T-cell (primary cell): ENCODE measurements around the gene KLHL42. TPM values are rescaled to one million over a fixed set of nuclear protein-coding genes. Genes with fewer than 3 reads are reported as not detected.

Experiments
- ATAC-seq, 4 experiments: fragments of 200-7000 bp in 3 of 4; fragments of 150-1000 bp in 1 of 4; cut with Tn5 transposase; replicated peaks in 1 of 4; 1 replicate in 3 of 4; 2 replicates in 1 of 4; pipeline ENCODE4 v1.10.0; 2021; ENCODE audit warnings: moderate library complexity in 3 of 4, mild to moderate bottlenecking in 2 of 4, moderate number of reproducible peaks in 1 of 4
- CTCF ChIA-PET, 2 donors: fragments of 300-600 bp; sonication (Branson Sonifier 250); formaldehyde crosslinking; loops; one replicate each; lab custom pipeline; 2022; ENCODE audit warnings: antibody characterized with exemption in 2 of 2; lab: Charles Lee
- POLR2A ChIA-PET, 2 donors: fragments of 300-600 bp; sonication (Branson Sonifier 250); formaldehyde crosslinking; loops; one replicate each; lab custom pipeline; 2022; ENCODE audit warnings: antibody characterized with exemption in 2 of 2; lab: Charles Lee
- DNase-seq, 35 experiments: peaks; one replicate each; pipeline versions ENCODE4 v3.0.0 to v3.0.0-alpha.2; 2013 to 2023
- H3K27ac ChIP-seq: one replicate; pipeline ENCODE4 v1.5.1; 2013; ENCODE audit warnings: low read length
- H3K27me3 ChIP-seq, 2 experiments: replicated peaks in 1 of 2; 1 replicate in 1 of 2; 2 replicates in 1 of 2; pipeline versions ENCODE4 v1.6.1 to v1.7.0; 2013; ENCODE audit warnings: low read length in 1 of 2, mixed read lengths in 1 of 2; ENCODE audit not compliant: control insufficient read depth in 2 of 2, insufficient read depth in 2 of 2; ENCODE audit errors: extremely low read depth in 1 of 2
- H3K36me3 ChIP-seq, 2 donors: 1 replicate in 1 of 2; 2 replicates in 1 of 2; pipeline versions ENCODE4 v1.6.1 to v1.7.0; 2013; ENCODE audit warnings: low read length in 1 of 2; ENCODE audit not compliant: control insufficient read depth in 2 of 2, insufficient read depth in 1 of 2; ENCODE audit errors: extremely low read depth in 1 of 2
- H3K4me1 ChIP-seq, 2 experiments: 1 replicate in 1 of 2; 2 replicates in 1 of 2; pipeline versions ENCODE4 v1.6.1 to v1.7.0; 2013; ENCODE audit warnings: low read length in 2 of 2, mixed read lengths in 1 of 2; ENCODE audit not compliant: insufficient read depth in 2 of 2, control insufficient read depth in 1 of 2; ENCODE audit errors: extremely low read depth in 1 of 2
- H3K4me3 ChIP-seq, 2 donors: 1 replicate in 1 of 2; 2 replicates in 1 of 2; pipeline versions ENCODE4 v1.5.1 to v1.7.0; 2013; ENCODE audit warnings: mild to moderate bottlenecking in 2 of 2, low read length in 1 of 2, moderate library complexity in 1 of 2; ENCODE audit not compliant: control insufficient read depth in 1 of 2; ENCODE audit errors: extremely low read depth in 1 of 2
- H3K9me3 ChIP-seq: 2 replicates; pipeline ENCODE4 v1.7.0; 2013
- H3K27ac Mint-ChIP-seq, 2 donors: one replicate each; pipeline ENCODE4 v1.8.0; 2020 to 2021; ENCODE audit warnings: mild to moderate bottlenecking in 2 of 2, mixed read lengths in 2 of 2
- H3K27me3 Mint-ChIP-seq, 2 donors: one replicate each; pipeline ENCODE4 v1.8.0; 2021 to 2022; ENCODE audit warnings: mixed read lengths in 2 of 2
- H3K36me3 Mint-ChIP-seq: one replicate; pipeline ENCODE4 v1.8.0; 2021; ENCODE audit warnings: mixed read lengths
- H3K4me1 Mint-ChIP-seq, 3 donors: one replicate each; pipeline ENCODE4 v1.8.0; 2020 to 2022; ENCODE audit warnings: mixed read lengths in 3 of 3, mild to moderate bottlenecking in 1 of 3
- H3K4me3 Mint-ChIP-seq, 3 donors: one replicate each; pipeline ENCODE4 v1.8.0; 2020 to 2022; ENCODE audit warnings: mild to moderate bottlenecking in 3 of 3, mixed read lengths in 3 of 3, moderate library complexity in 3 of 3
- H3K9me3 Mint-ChIP-seq, 3 donors: one replicate each; pipeline ENCODE4 v1.8.0; 2020 to 2022; ENCODE audit warnings: mixed read lengths in 3 of 3
- WGBS: methylation state at CpG from one replicate; pipeline ENCODE4 v1.1.5; 2013; ENCODE audit warnings: missing lambda C conversion rate; ENCODE audit not compliant: insufficient coverage; 5-methylcytosine and 5-hydroxymethylcytosine counted together
- total RNA-seq, 35 experiments: library from RNA in 6 of 35; stranded (reverse) in 6 of 35; fragments of 120-200 nt in 1 of 35; gene quantifications; one replicate each; pipeline versions ENCODE4 v1.2.1 to v1.2.4 and lab custom pipeline; 2013 to 2026

Gene KLHL42
- total RNA-seq, 5 donors from 2014 or later (not counting 1 experiment from before 2014, with no cell fraction given), result 16.5 to 28.0 (median 21.0) TPM

DNA sequence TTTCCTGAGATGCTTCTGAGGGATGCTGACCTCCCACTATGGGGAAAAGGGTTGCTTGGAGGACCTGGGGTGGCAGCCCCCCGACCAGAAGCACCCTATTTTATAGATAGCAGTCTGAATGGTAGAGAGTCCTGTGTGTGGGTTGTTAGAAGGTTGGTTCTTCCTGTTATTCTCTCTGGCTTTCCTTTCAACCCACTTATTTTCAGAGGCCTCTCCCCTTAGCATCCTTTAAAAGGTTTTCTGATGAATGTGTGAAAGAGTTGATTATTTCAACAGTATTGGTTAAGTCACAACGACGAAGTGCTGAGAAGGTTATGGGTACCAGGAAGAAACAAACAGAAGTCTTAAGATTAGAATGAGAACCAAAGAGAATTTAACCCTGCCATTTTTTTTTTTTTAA lies 20.8 kb downstream of the KLHL42 start:
- ChIA-PET POLR2A (interaction anchor here in 1 of 2 donors (1.0 kb wide), 1 partner anchor 21 kb away, joined by 3 read pairs; no protein-coding TSS in a partner anchor), CTCF (interaction anchor here in 1 of 2 donors (0.7 to 1.7 kb wide), 2 partner anchors 21 to 67 kb away, joined by 3 to 5 read pairs; no protein-coding TSS in a partner anchor)
- peaks cover 18 to 43% (median 25%) of the 10 kb centered on the region in 3 donors for H3K4me1 Mint-ChIP-seq
- Histone ChIP-seq H3K4me3 (no peak overlapping the region), H3K27me3 (no peaks in the 10 kb centered on the region), H3K4me1 (peaks cover 9 to 14% of the 10 kb centered on the region in 2 experiments), H3K36me3 (peaks cover 0 to 18% of the 10 kb centered on the region in 2 donors), H3K27ac (no peak overlapping the region), H3K9me3 (no peaks in the 10 kb centered on the region)
- peak overlapping the region in 1 of 3 donors; percentile 7 for H3K4me3 Mint-ChIP-seq
- H3K27ac Mint-ChIP-seq, result peak overlapping the region; percentile 68 to 90
- H3K27me3 Mint-ChIP-seq, result no peaks in the 10 kb centered on the region
- H3K9me3 Mint-ChIP-seq, result no peaks in the 10 kb centered on the region
- ATAC-seq (peak; percentile 43 to 79 (median 62)), DNase-seq (no peak)
- H3K36me3 Mint-ChIP-seq, result peaks cover 22% of the 10 kb centered on the region
- WGBS, result no CpG with 5 or more reads among the region's 3 CpGs

DNA sequence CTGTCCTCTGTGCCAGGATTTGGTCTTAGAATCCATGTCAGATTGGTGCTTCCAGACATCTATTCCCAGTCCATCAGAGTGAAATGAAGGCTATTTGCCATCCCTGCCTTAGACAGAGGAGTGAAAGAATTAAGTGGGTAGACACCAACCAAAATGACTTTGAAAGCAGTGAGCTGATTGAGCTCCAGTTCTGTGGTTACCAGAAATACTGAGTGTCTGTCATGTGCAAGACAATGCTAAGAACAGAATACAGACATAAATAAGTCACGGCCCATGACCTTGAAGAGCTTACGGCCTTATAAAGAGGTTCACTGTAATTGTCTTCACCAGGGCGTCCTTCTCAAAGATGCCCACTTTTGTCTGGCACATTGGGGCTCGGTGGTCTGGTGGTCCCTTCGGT lies 21.6 kb downstream of the KLHL42 start:
- Mint-ChIP-seq H3K9me3 (no peaks in the 10 kb centered on the region), H3K4me1 (peaks cover 26 to 52% (median 31%) of the 10 kb centered on the region in 3 donors), H3K4me3 (no peak overlapping the region), H3K27me3 (no peaks in the 10 kb centered on the region), H3K27ac (peak overlapping the region; percentile 68 to 79), H3K36me3 (peaks cover 22% of the 10 kb centered on the region)
- ATAC-seq (no peak), DNase-seq (no peak)
- H3K4me3 ChIP-seq, result no peak overlapping the region
- H3K9me3 ChIP-seq, result no peaks in the 10 kb centered on the region
- ChIA-PET POLR2A (no interaction called here), CTCF (interaction anchor here in 1 of 2 donors (0.7 to 1.1 kb wide), 2 partner anchors 20 to 68 kb away, joined by 3 read pairs; no protein-coding TSS in a partner anchor)
- H3K27ac ChIP-seq, result no peak overlapping the region
- peaks cover 0 to 14% of the 10 kb centered on the region in 2 donors for H3K36me3 ChIP-seq
- H3K4me1 ChIP-seq, result peaks cover 10 to 19% of the 10 kb centered on the region in 2 experiments
- 94% methylated on average over 5 of the region's 5 CpGs for WGBS
- H3K27me3 ChIP-seq, result no peaks in the 10 kb centered on the region

DNA sequence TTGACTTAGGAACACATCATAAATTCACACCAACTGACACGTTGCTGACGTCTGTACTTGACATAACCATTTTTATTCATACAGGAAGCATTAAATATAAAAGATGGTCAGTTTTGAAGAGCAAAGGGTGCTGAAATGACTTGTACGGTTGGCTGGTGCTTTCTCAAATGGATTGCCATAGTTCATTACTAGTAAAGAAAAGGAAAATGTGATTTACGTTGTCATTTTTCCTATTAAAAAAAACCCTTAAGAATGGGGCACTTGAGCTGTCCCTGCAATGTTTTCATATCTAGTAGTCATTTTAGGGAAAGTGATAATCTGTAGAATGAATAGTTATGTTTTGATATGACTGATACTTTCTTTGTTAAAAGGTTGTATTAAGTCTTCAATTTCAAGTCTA lies 22.5 kb downstream of the KLHL42 start:
- Histone ChIP-seq H3K27me3 (no peaks in the 10 kb centered on the region), H3K36me3 (peaks cover 0 to 9% of the 10 kb centered on the region in 2 donors), H3K27ac (no peak overlapping the region), H3K9me3 (no peaks in the 10 kb centered on the region), H3K4me1 (peaks cover 18 to 25% of the 10 kb centered on the region in 2 experiments), H3K4me3 (no peak overlapping the region)
- Mint-ChIP-seq H3K4me1 (peaks cover 33 to 59% (median 40%) of the 10 kb centered on the region in 3 donors), H3K9me3 (no peaks in the 10 kb centered on the region), H3K36me3 (peaks cover 13% of the 10 kb centered on the region), H3K27me3 (no peaks in the 10 kb centered on the region), H3K27ac (peak overlapping the region in 1 of 2 donors; percentile 79), H3K4me3 (no peak overlapping the region)
- ChIA-PET POLR2A (no interaction called here), CTCF (no interaction called here)
- ATAC-seq (no peak), DNase-seq (no peak)
- WGBS, result no CpG with 5 or more reads among the region's 4 CpGs

DNA sequence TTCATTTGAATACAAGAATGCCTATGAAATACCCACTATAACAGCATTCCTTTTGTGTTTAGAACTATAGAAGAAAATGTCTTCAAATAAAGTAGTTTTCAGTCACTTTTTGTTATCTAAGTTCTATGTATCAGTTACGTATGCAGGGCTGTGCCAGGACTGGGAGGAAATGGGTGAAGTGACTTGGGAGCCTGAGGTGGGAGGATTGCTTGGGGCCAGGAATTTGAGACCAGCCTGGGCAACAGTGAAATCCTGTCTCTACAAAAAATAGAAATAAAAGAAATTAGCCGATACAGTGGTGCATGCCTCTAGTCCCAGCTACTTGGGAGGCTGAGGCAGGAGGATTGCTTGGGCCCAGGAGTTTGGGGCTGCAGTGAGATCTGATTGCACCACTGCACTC lies 22.9 kb downstream of the KLHL42 start:
- H3K9me3 Mint-ChIP-seq, result no peaks in the 10 kb centered on the region
- H3K27ac Mint-ChIP-seq, result peak overlapping the region; percentile 23 to 69
- Histone ChIP-seq H3K36me3 (peaks cover 0 to 5% of the 10 kb centered on the region in 2 donors), H3K4me3 (no peak overlapping the region), H3K4me1 (peaks cover 18 to 27% of the 10 kb centered on the region in 2 experiments), H3K27ac (no peak overlapping the region), H3K9me3 (no peaks in the 10 kb centered on the region), H3K27me3 (no peaks in the 10 kb centered on the region)
- ChIA-PET POLR2A (no interaction called here), CTCF (no interaction called here)
- ATAC-seq (no peak), DNase-seq (no peak)
- no peak overlapping the region for H3K4me3 Mint-ChIP-seq
- peaks cover 9% of the 10 kb centered on the region for H3K36me3 Mint-ChIP-seq
- 60% methylated on average over 1 of the region's 2 CpGs for WGBS
- H3K4me1 Mint-ChIP-seq, result peaks cover 33 to 63% (median 41%) of the 10 kb centered on the region in 3 donors
- no peaks in the 10 kb centered on the region for H3K27me3 Mint-ChIP-seq

- ATAC-seq (no peak), DNase-seq (no peak)
- H3K36me3 Mint-ChIP-seq, result no peaks in the 10 kb centered on the region
- H3K27ac Mint-ChIP-seq, result no peak overlapping the region
- no peak overlapping the region for H3K4me3 Mint-ChIP-seq
- no peaks in the 10 kb centered on the region for H3K27me3 Mint-ChIP-seq
- Histone ChIP-seq H3K27me3 (peaks cover 0 to 2% of the 10 kb centered on the region in 2 experiments), H3K27ac (no peak overlapping the region), H3K4me3 (no peak overlapping the region), H3K4me1 (peaks cover 18 to 27% of the 10 kb centered on the region in 2 experiments), H3K9me3 (no peaks in the 10 kb centered on the region), H3K36me3 (no peaks in the 10 kb centered on the region)
- POLR2A ChIA-PET, result interaction anchor here in 1 of 2 donors (0.6 kb wide), 1 partner anchor 631 kb away, joined by 3 read pairs; no protein-coding TSS in a partner anchor
- no CpG with 5 or more reads among the region's 1 CpG for WGBS
- CTCF ChIA-PET, result interaction anchor here (1.3 to 1.6 kb wide), 2 partner anchors 16 to 18 kb away, joined by 3 to 4 read pairs; no protein-coding TSS in a partner anchor
- H3K4me1 Mint-ChIP-seq, result peaks cover 30 to 61% (median 39%) of the 10 kb centered on the region in 3 donors
- no peaks in the 10 kb centered on the region for H3K9me3 Mint-ChIP-seq
Measured at GRCh38 chr12:27805238-27805637, 25.2 kb downstream of the KLHL42 start.

- Mint-ChIP-seq H3K36me3 (no peaks in the 10 kb centered on the region), H3K4me1 (peaks cover 20 to 53% (median 31%) of the 10 kb centered on the region in 3 donors), H3K9me3 (no peaks in the 10 kb centered on the region), H3K27me3 (no peaks in the 10 kb centered on the region), H3K27ac (peak overlapping the region; percentile 88 to 90), H3K4me3 (peak overlapping the region in 2 of 3 donors; percentile 18 to 54)
- peaks cover 0 to 5% of the 10 kb centered on the region in 2 experiments for H3K27me3 ChIP-seq
- no peak overlapping the region for H3K27ac ChIP-seq
- H3K9me3 ChIP-seq, result no peaks in the 10 kb centered on the region
- no peak overlapping the region for H3K4me3 ChIP-seq
- H3K36me3 ChIP-seq, result no peaks in the 10 kb centered on the region
- CTCF ChIA-PET, result interaction anchor here (1.3 to 1.6 kb wide), 2 partner anchors 15 to 19 kb away, joined by 3 to 4 read pairs; no protein-coding TSS in a partner anchor
- H3K4me1 ChIP-seq, result peaks cover 11 to 20% of the 10 kb centered on the region in 2 experiments
- WGBS, result no CpG with 5 or more reads among the region's 4 CpGs
- ATAC-seq (no peak), DNase-seq (no peak)
- POLR2A ChIA-PET, result no interaction called here
Measured at GRCh38 chr12:27806259-27806658, 26.2 kb downstream of the KLHL42 start.
